HepG2 (cell line): ENCODE results near the gene TNFAIP2.
"Not testable (repeated sequence)": the region's sequence is repeated elsewhere in the genome, so short reads cannot be mapped to it uniquely, and the experiment has no call there.

Experiments used
- CHD2 ChIP-seq: IDR thresholded peaks from 2 replicates; pipeline ENCODE4 v1.6.1; 2011; ENCODE audit warnings: low read depth, low read length, improper control_type of control experiment
- CTCF ChIP-seq: sonication (generic); formaldehyde crosslinking; IDR thresholded peaks from 2 replicates; pipeline ENCODE4 v1.5.0; 2020; ENCODE audit warnings: mild to moderate bottlenecking, missing genetic modification reagents, moderate library complexity
- EZH2 ChIP-seq: conservative IDR thresholded peaks from 2 replicates; pipeline ENCODE4 v1.6.1; 2012; ENCODE audit warnings: mild to moderate bottlenecking, low read depth, low read length, moderate library complexity
- KMT2A ChIP-seq: sonication (generic); formaldehyde crosslinking; IDR thresholded peaks from 2 replicates; pipeline ENCODE4 v1.4.0; 2020; ENCODE audit warnings: missing genetic modification reagents
- MXD1 ChIP-seq: sonication (generic); formaldehyde crosslinking; IDR thresholded peaks from 2 replicates; pipeline ENCODE4 v1.4.0; 2020; ENCODE audit warnings: mild to moderate bottlenecking, missing genetic modification reagents
- SNRNP70 ChIP-seq: fragments of 200-400 bp; formaldehyde crosslinking; IDR thresholded peaks from 2 replicates; pipeline ENCODE4 v1.6.1; 2017; ENCODE audit warnings: mild to moderate bottlenecking, low read depth, low read length, moderate library complexity
- SP1 ChIP-seq, 2 experiments: fragments of 450-650 bp in 1 of 2; sonication (generic) in 1 of 2; formaldehyde crosslinking in 1 of 2; IDR thresholded peaks; 2 replicates each; pipeline versions ENCODE4 v1.4.0 to v1.6.1; 2016 to 2020; ENCODE audit warnings: missing genetic modification reagents in 1 of 2
- TAF1 ChIP-seq: sonication (generic); formaldehyde crosslinking; IDR thresholded peaks from 2 replicates; pipeline ENCODE4 v1.4.0; 2020; ENCODE audit warnings: missing genetic modification reagents
- ZNF138 ChIP-seq: sonication (generic); formaldehyde crosslinking; IDR thresholded peaks from 2 replicates; pipeline ENCODE4 v1.5.0; 2020; ENCODE audit warnings: mild to moderate bottlenecking, low read depth, missing genetic modification reagents

GRCh38 chr14:103115086-103115679 lies 8.1 kb upstream of the TNFAIP2 start:
- TF ChIP-seq EZH2; CTCF (CRISPR knock-in tag); TAF1 (CRISPR knock-in tag); CHD2; KMT2A (CRISPR knock-in tag); SP1 (IDR thresholded peaks at IDR 0.05); SP1 (CRISPR knock-in tag; IDR thresholded peaks at IDR 0.05); ZNF138 (CRISPR knock-in tag); SNRNP70: not testable (repeated sequence)
- TF ChIP-seq MXD1: 0 out of 2 replicates have a peak, but pooled peaks have one; percentile 4
